ENCODE measurements around the gene AGO4. TPM values are rescaled to one million over a fixed set of nuclear protein-coding genes. Genes with fewer than 3 reads are reported as not detected.

Gene AGO4
- total and polyA plus RNA-seq, 2 of the 4 experiments (the other 2 are of a cell fraction): 8.2 to 9.2 TPM

- ATAC-seq (ENCODE audit: low read depth) (no peak), DNase-seq (no peak)
- no peak overlapping the region for H3K4me2 ChIP-seq (ENCODE audit: low read depth, low read length)
- no peak overlapping the region for H3K23ac ChIP-seq (ENCODE audit: low read depth, low read length)
- no peak overlapping the region for H2AK9ac ChIP-seq (replicated peaks; ENCODE audit: low read depth, low read length, poor library complexity)
- TF ChIP-seq POLR2A (IDR thresholded peaks at IDR 0.05; ENCODE audit: low read depth, low read length) (no peak), RAD21 (IDR thresholded peaks at IDR 0.05; ENCODE audit: low read length) (no peak), RCOR1 (IDR thresholded peaks at IDR 0.05; ENCODE audit: insufficient replicate concordance, low read length) (no peak), CHD1 (IDR thresholded peaks at IDR 0.05; ENCODE audit: low read depth, low read length) (no peak), USF2 (IDR thresholded peaks at IDR 0.05; ENCODE audit: low read depth, low read length) (no peak), MXI1 (IDR thresholded peaks at IDR 0.05; ENCODE audit: borderline replicate concordance, low read depth, low read length) (no peak), MAZ (IDR thresholded peaks at IDR 0.05; ENCODE audit: borderline replicate concordance, low read depth, low read length) (no peak), MAFK (IDR thresholded peaks at IDR 0.05; ENCODE audit: low read depth, low read length) (no peak), RFX5 (IDR thresholded peaks at IDR 0.05; ENCODE audit: low read depth, low read length) (no peak), SMC3 (IDR thresholded peaks at IDR 0.05; ENCODE audit: low read depth, low read length) (no peak), BHLHE40 (IDR thresholded peaks at IDR 0.05; ENCODE audit: low read depth, low read length) (no peak)
- H4K91ac ChIP-seq (ENCODE audit: insufficient read depth, low read depth, low read length): no peak overlapping the region
- H3K4ac ChIP-seq (ENCODE audit: low read depth, low read length): no peak overlapping the region
- H3K27me3 ChIP-seq (ENCODE audit: control insufficient read depth, insufficient read depth, low read length): no peaks in the 10 kb centered on the region
- ChIA-PET POLR2A (ENCODE audit: unreplicated experiment) (no interaction called here), CTCF (no interaction called here)
- H4K5ac ChIP-seq (ENCODE audit: low read depth, low read length): no peak overlapping the region
- H3K18ac ChIP-seq (ENCODE audit: low read depth, low read length): no peak overlapping the region
- H3K79me1 ChIP-seq (ENCODE audit: low read depth in 1 of 2, low read length in 2 of 2): no peaks in the 10 kb centered on the region
- H3K4me3 ChIP-seq (ENCODE audit: insufficient read depth, low read depth, low read length): no peak overlapping the region
- H3K56ac ChIP-seq (ENCODE audit: extremely low read depth, insufficient read depth, low read length): no peak overlapping the region
- WGBS, 2 experiments (ENCODE audit: extremely low coverage in 2 of 2, insufficient read length in 1 of 2): no CpG with 5 or more reads among the region's 3 CpGs
- no peaks in the 10 kb centered on the region for H3K9me1 ChIP-seq (ENCODE audit: insufficient read depth, low read length)
- H3K36me3 ChIP-seq (ENCODE audit: control insufficient read depth, insufficient read depth, low read length): no peaks in the 10 kb centered on the region
- H2BK5ac ChIP-seq (ENCODE audit: low read depth, low read length, poor library complexity, severe bottlenecking): no peak overlapping the region
- no peak overlapping the region for H2AFZ ChIP-seq (replicated peaks; ENCODE audit: low read length, poor library complexity)
- no peak overlapping the region for H2BK120ac ChIP-seq (ENCODE audit: low read depth, low read length)
- in situ Hi-C loops (cut with MboI; ENCODE audit: low sequenced_read_pairs) (no loop called here), dilution Hi-C loops (cut with HindIII; ENCODE audit: low sequenced_read_pairs, unreplicated experiment) (no loop called here), intact Hi-C loops (cut with micrococcal nuclease) (no loop called here)
- H4K8ac ChIP-seq (ENCODE audit: low read depth in 2 of 2, low read length in 2 of 2): no peak overlapping the region
- H3K14ac ChIP-seq (replicated peaks; ENCODE audit: low read depth, low read length): no peak overlapping the region
- no peaks in the 10 kb centered on the region for H4K20me1 ChIP-seq (ENCODE audit: insufficient read depth, low read length)
- no TSS peak for BruUV-seq (replicated peaks)
- no peaks in the 10 kb centered on the region for H3K4me1 ChIP-seq (ENCODE audit: control insufficient read depth, insufficient read depth, low read length)
- no peaks in the 10 kb centered on the region for H3K9me3 ChIP-seq (ENCODE audit: control insufficient read depth, insufficient read depth, low read length)
- no peak overlapping the region for H2BK15ac ChIP-seq (ENCODE audit: low read depth, low read length)
- no peak overlapping the region for H2BK20ac ChIP-seq (ENCODE audit: low read depth, low read length)
- H2AK5ac ChIP-seq (ENCODE audit: low read depth, low read length): no peak overlapping the region
- no peak overlapping the region for H3K9ac ChIP-seq (ENCODE audit: low read depth, low read length)
- no peak overlapping the region for H3K27ac ChIP-seq (ENCODE audit: insufficient read depth, low read length)
Observed at GRCh38 chr1:35788139-35788538, 19.7 kb upstream of the AGO4 start.

All from IMR-90 (cell line).